UCSD-AML1 (cell line): Measurements from ENCODE around the gene PPP4R3B.
"Not testable (repeated sequence)": the region's sequence is repeated elsewhere in the genome, so short reads cannot be mapped to it uniquely, and the experiment has no call there.

Experiments
- DNase-seq: peaks from one replicate; lab custom pipeline; 2025; ENCODE audit not compliant: unreplicated experiment; lab: John Stamatoyannopoulos, UW

The PPP4R3B gene

DNA sequence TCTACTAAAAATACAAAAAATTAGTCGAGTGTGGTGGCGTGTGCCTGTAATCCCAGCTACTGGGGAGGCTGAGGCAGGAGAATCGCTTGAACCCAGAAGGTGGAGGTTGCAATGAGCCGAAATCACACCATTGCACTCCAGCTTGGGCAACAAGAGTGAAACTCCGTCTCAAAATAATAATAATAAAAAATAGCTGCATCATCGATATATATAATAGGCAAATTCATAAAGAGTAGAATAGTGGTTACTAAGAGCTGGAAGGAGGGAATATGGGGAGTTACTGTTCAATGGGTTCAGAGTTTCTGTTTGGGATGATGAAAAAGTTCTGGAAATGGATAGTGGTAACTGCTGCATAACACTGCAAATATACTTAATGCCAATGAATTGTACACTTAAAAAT is 20.6 kb downstream of the PPP4R3B start:
- DNase-seq: not testable (repeated sequence)

DNA sequence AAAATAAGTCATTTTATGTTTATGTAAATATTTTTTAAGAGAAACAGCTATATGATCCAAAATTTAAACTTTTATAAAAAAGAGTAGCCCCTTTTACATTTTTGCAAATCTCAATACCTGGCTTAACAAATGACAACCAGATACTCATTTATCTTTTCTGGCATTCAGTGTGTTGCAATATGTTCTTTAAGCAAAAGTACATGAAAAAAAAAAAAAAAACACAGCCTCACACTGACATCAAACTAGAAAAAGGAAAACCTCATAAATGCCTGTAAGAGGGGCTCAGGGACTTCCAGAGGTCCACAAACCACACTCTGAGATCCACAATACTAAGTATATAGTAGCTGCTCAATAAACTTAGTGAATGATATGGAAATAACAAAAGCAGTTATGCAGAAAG is 21.9 kb downstream of the PPP4R3B start:
- DNase-seq: no peak

DNA sequence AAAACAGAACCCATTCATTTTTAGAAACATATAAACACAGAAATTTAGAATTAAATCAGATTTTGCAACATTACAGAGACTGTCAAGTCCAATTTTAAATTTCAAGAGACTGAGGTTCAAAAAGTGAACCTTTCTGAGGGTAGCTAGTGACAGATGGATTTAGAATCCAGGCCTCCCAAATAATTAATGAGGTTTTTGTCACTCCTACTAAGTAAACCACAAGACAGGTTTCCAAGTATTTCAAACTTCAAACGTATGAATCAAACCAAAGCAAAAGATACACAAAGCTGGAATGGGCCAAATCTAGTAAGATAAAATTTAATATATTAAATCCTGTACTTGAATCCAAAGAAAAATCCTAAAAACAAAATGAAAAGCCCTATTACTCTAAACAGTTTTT is 25.3 kb downstream of the PPP4R3B start:
- no peak for DNase-seq

DNA sequence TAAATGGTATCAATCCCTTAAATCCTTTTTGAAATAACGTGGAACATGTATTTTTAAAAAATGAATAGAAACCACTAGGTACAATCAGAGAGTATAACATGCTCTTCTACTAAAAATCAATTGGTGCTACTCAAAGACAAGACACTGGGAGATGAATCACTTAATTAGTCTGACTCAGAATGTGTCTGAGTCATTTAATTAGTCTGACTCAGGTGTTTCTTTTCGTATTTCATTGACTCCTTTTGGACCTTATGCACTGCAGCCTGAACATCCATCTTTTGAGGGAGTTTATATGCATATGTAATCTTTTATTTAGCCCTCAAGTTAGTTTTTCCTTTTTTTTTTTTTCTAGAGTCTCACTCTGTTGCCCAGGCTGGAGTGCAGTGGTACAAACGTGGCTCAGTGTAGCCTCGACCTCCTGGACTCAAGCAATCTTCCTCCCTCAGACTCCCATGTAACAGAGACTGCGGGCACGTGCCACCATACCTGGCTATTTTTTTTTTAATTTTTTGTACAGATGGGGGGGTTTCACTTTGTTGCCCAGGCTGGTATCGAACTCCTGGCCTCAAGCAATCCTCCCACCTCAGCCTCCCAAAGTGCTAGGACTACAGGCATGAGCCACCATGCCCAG is 26.5 kb downstream of the PPP4R3B start:
- no peak for DNase-seq

DNA sequence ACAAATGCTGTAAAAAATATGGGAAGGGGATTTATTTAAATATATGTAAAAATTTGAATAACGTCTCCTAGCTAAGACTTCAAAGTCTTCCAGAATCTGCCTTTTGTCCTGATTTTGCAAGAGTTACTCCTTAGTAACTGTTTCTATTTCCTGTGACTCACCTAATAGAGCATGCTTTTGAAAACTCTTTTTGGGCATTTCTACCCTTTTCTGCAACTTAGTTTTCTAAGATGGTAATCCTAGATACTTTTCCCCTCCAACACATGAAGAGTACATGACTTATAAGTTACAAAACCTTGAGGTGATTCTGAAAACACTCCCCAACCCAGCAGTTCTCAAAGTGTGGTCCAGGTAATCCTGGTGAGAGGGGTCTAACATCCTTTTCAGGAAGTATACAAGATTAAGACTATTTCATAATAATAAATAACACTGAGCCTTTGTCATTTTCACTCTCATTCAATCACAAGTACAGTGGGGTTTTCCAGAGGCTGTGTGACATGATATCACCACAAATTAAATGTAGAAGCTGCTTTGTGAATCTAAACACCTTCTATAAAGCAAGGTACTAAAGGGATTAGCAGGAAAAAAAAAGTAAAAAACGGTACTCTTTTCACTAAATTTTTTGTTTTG is 31.9 kb downstream of the PPP4R3B start:
- DNase-seq: no peak

GRCh38 chr2:55581874-55582547 is 35.4 kb downstream of the PPP4R3B start:
- no peak for DNase-seq

DNA sequence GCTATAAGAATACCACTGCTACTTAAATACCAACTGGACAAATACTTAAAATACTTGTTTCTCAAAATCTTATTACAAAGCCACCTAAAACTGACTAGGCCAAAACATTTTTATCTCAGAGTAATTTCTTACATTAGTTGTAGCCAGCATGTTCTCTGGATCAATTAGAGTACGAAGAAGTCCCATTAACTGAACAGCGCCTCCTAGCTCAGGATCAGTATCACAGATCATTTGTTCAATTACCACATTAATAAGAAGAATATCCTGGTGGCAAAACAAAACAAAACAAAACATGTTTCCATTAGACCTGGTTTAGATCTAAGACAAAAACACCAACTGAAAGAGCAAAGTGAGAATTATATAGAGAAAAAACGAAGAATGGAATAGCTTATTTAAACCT is 36.0 kb downstream of the PPP4R3B start:
- DNase-seq: no peak

GRCh38 chr2:55569002-55569401 is 48.4 kb downstream of the PPP4R3B start:
- DNase-seq: not testable (repeated sequence)

DNA sequence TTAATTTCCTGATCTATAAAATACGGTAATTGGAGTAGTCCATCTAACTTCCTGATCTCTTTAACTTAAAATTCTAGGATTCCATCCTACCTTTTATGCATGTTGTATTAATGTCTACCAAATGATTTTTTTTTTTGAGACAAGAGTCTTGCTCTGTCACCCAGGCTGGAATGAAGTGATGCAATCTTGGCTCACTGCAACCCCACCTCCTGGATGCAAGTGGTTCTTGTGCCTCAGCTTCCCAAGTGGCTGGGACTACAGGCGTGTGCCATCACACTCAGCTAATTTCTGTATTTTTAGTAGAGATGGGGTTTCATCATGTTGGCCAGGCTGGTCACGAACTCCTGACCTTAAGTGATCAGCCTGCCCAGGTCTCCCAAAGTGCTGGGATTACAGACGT is 50.1 kb downstream of the PPP4R3B start:
- no peak for DNase-seq

DNA sequence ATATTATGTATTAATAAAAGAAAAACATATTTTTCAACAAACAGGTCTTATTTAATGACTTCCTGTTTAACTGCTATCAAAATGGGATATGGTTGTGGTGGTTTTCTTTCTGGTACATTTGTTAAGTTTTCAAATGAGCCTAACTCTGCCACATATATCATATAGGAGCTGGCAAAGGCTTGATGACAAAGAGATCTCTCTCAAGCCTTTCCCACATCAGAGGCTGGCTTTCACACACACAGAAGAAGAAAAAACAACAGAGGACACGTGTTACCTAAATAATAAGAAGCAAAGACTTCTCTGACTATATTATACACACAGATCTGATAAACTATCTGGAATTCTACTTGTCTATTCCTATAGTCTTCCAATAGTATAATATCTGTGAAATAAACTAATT is 51.8 kb downstream of the PPP4R3B start:
- no peak for DNase-seq

DNA sequence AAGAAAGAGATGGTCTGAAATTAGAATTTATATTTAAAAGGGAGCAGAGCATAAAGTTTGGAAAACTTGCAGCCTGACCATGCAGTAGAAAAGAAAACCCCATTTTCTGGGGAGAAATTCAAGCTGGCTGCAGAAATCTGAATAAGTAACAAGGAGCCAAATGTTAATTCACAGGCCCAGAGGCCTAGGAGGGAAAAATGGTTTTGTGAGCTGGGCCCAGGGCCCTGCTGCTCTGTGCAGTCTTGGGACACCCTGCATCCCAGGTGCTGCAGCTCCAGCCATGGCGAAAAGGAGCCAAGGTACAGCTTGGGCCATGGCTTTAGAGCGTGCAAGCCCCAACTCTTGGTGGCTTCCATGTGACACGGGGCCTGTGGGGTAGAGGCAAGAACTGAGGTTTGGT is 56.6 kb downstream of the PPP4R3B start:
- DNase-seq: no peak

GRCh38 chr2:55556809-55557208 is 60.6 kb downstream of the PPP4R3B start:
- no peak for DNase-seq

DNA sequence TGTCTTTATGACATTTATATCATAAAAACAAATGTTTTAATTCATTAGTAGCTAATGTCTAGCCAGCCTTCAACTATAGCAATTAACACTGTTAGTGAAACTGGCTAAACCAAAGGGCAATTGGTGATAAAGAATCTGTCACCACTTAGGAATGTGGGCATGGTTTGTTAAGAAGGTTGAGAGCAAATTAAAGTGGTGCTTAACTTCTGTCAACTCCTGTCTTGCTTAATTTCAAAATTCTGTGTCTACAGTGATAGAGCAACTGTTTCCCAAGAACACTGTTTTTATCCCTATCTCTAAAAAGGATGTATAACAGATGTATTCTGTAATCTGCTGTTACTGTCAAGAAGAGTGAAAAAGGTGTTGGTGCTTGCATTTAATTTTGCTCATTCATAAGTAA is 61.4 kb downstream of the PPP4R3B start:
- DNase-seq: no peak

- no peak for DNase-seq
Measured at GRCh38 chr2:55553321-55553720, 64.1 kb downstream of the PPP4R3B start.

GRCh38 chr2:55550368-55551102 is 66.9 kb downstream of the PPP4R3B start:
- no peak for DNase-seq

- not testable (repeated sequence) for DNase-seq
Measured at GRCh38 chr2:55547679-55548078, 69.7 kb downstream of the PPP4R3B start.

- DNase-seq: no peak
Measured at GRCh38 chr2:55547001-55547400, 70.4 kb downstream of the PPP4R3B start.

DNA sequence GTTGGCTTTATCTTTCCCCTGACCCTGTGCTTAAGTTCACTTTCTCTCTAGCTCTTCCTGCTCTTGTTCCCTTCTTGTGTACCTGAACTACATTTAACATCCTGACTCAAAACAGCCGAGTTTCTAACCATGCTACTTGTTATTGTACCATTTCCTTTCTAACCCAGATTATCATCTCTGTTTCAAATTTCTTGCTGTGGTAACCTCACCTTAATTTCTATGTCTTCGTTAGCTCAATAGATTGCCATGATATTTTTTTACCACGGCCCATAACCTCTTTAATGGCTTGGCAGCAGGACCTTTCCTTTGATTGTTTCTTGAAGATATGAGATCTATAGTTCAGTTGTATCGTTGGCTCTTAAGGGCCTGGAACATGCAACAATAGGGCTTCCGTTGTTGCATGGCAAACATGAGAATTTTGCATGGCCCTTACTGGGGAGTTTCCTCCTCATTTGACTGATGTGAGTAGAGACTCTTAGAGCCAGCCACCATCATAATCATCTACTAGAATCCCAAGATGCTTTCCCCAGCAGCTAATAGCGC is 86.8 kb downstream of the PPP4R3B start:
- DNase-seq: no peak

GRCh38 chr2:55526174-55526573 is 91.2 kb downstream of the PPP4R3B start:
- no peak for DNase-seq

- no peak for DNase-seq
Measured at GRCh38 chr2:55524884-55525437, 92.5 kb downstream of the PPP4R3B start.
